K562 (cell line): Measurements from ENCODE around the gene C1orf116. TPM values are rescaled to one million over a fixed set of nuclear protein-coding genes. Genes with fewer than 3 reads are reported as not detected.

Source experiments
- BRD9 ChIP-seq: fragments of 450-650 bp; IDR thresholded peaks from 2 replicates; pipeline ENCODE4 v1.6.1; 2018; ENCODE audit warnings: low read depth; ENCODE audit not compliant: partially characterized antibody
- CEBPB ChIP-seq: fragments of 450-650 bp; IDR thresholded peaks from 2 replicates; pipeline ENCODE4 v1.6.1; 2016; ENCODE audit warnings: missing genetic modification characterization, missing compliant biosample characterization
- EGR1 ChIP-seq: fragments of 450-650 bp; conservative IDR thresholded peaks from 2 replicates; pipeline ENCODE4 v1.6.1; 2017; ENCODE audit warnings: mild to moderate bottlenecking
- ESRRB ChIP-seq: fragments of 250-450 bp; sonication (Bioruptor Pico); IDR thresholded peaks from 2 replicates; pipeline ENCODE4 v1.5.0; 2020; ENCODE audit warnings: mild to moderate bottlenecking, moderate library complexity, borderline replicate concordance
- HDAC8 ChIP-seq: fragments of 450-650 bp; IDR thresholded peaks from 2 replicates; pipeline ENCODE4 v1.6.1; 2016; ENCODE audit warnings: mild to moderate bottlenecking, missing genetic modification characterization, moderate library complexity, missing compliant biosample characterization
- ILK ChIP-seq: fragments of 450-650 bp; IDR thresholded peaks from 2 replicates; pipeline ENCODE4 v1.6.1; 2016; ENCODE audit warnings: missing genetic modification characterization, low read depth, mild to moderate bottlenecking, missing compliant biosample characterization, moderate library complexity, borderline replicate concordance
- IRF2 ChIP-seq: sonication (generic); formaldehyde crosslinking; IDR thresholded peaks from 2 replicates; pipeline ENCODE4 v1.8.1; 2022; ENCODE audit warnings: mild to moderate bottlenecking, missing genetic modification reagents
- MCM3 ChIP-seq: fragments of 450-650 bp; IDR thresholded peaks from 2 replicates; pipeline ENCODE4 v1.6.1; 2016
- NFATC3 ChIP-seq: fragments of 450-650 bp; IDR thresholded peaks from 2 replicates; pipeline ENCODE4 v1.6.1; 2017; ENCODE audit warnings: mild to moderate bottlenecking
- NRF1 ChIP-seq, 2 experiments: fragments of 450-650 bp; IDR thresholded peaks in 1 of 2; conservative IDR thresholded peaks in 1 of 2; 2 replicates each; pipeline ENCODE4 v1.6.1; 2014; ENCODE audit warnings: mild to moderate bottlenecking in 2 of 2
- PHF20 ChIP-seq: fragments of 450-650 bp; IDR thresholded peaks from 2 replicates; pipeline ENCODE4 v1.6.1; 2018; ENCODE audit not compliant: partially characterized antibody
- PHTF2 ChIP-seq: fragments of 250-450 bp; sonication (Bioruptor Pico); IDR thresholded peaks from 2 replicates; pipeline ENCODE4 v1.5.0; 2021; ENCODE audit warnings: mild to moderate bottlenecking
- RBBP5 ChIP-seq: fragments of 200-600 bp; sonication (generic); IDR thresholded peaks from 2 replicates; pipeline ENCODE4 v1.6.1; 2012; ENCODE audit warnings: borderline replicate concordance, mild to moderate bottlenecking, low read length, control low read depth, inconsistent platforms; ENCODE audit not compliant: insufficient read depth, poor library complexity, severe bottlenecking
- SMC3 ChIP-seq: conservative IDR thresholded peaks from 2 replicates; pipeline ENCODE4 v1.6.1; 2011; ENCODE audit warnings: low read depth, low read length, improper control_type of control experiment; ENCODE audit not compliant: insufficient read depth
- ZNF583 ChIP-seq: fragments of 250-450 bp; sonication (Bioruptor Pico); IDR thresholded peaks from 2 replicates; pipeline ENCODE4 v1.4.0; 2020
- ZNF584 ChIP-seq: fragments of 200-800 bp; sonication (Bioruptor generic); IDR thresholded peaks from 2 replicates; pipeline ENCODE4 v1.6.1; 2016; ENCODE audit warnings: low read depth, mild to moderate bottlenecking, missing genetic modification characterization, missing compliant biosample characterization
- polyA plus RNA-seq, 8 experiments: library from polyadenylated mRNA; depleted of rRNA in 4 of 8; stranded (reverse) in 5 of 8; unstranded in 3 of 8; fragments of >200 nt; fragmentation: Nextera tagmentation in 2 of 8; fragmentation: Illumina TruSeq in 1 of 8; extraction: Ambion mirVana in 2 of 8; extraction: Trizol in 1 of 8; gene quantifications; 2 replicates each; pipeline versions ENCODE4 v1.2.1 to v1.2.3, GENCODE V29; 2011 to 2014; ENCODE audit warnings: inconsistent platforms in 1 of 8, missing spikeins in 1 of 8
- total RNA-seq, 7 experiments: library from RNA; depleted of rRNA in 6 of 7; stranded (reverse); fragments of >200 nt in 6 of 7; fragmentation: Illumina TruSeq in 2 of 7; extraction: Trizol in 2 of 7; gene quantifications; 2 replicates each; pipeline versions ENCODE4 v1.2.1 to v1.2.3, GENCODE V29; 2011 to 2021; ENCODE audit warnings: low replicate concordance in 1 of 7
- TF ChIP-seq, protein P1 (sequence below), 2 experiments: fragments of 450-650 bp; IDR thresholded peaks; 2 replicates each; pipeline ENCODE4 v1.6.1; 2016; ENCODE audit warnings: mild to moderate bottlenecking in 2 of 2, borderline replicate concordance in 1 of 2, low read depth in 1 of 2, moderate library complexity in 1 of 2
- TF ChIP-seq, protein P2 (sequence below): IDR thresholded peaks from 3 replicates; pipeline ENCODE4 v1.6.1; 2011; ENCODE audit warnings: borderline replicate concordance, mild to moderate bottlenecking, moderate library complexity; ENCODE audit not compliant: insufficient read length; ENCODE audit errors: extremely low read depth

C1orf116 gene
- total and polyA plus RNA-seq, 9 of the 15 experiments (the other 6 are each of a cell fraction or from before 2014, with no cell fraction given) = 0.62 to 3.0 (median 0.95) TPM

DNA sequence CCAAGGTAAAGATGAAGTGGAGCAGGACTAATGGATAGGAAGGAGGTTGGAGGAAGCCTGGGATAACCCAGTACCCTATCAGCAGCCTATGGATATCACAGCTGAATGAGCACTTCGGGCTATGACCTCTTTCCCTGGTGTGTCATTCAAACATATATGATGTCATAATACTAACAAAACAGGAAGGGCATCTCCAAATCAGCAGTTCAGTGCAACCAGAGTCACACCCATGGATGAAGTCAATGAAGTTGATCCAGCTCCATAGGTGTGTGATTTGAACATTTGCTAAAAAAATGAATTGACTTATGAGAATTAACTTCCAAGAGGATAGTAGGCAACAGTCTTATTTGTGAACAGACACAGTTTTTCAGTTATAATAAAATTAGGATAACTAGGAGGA lies 1.7 kb upstream of the C1orf116 start (continued):
- TF ChIP-seq, protein P1, sequence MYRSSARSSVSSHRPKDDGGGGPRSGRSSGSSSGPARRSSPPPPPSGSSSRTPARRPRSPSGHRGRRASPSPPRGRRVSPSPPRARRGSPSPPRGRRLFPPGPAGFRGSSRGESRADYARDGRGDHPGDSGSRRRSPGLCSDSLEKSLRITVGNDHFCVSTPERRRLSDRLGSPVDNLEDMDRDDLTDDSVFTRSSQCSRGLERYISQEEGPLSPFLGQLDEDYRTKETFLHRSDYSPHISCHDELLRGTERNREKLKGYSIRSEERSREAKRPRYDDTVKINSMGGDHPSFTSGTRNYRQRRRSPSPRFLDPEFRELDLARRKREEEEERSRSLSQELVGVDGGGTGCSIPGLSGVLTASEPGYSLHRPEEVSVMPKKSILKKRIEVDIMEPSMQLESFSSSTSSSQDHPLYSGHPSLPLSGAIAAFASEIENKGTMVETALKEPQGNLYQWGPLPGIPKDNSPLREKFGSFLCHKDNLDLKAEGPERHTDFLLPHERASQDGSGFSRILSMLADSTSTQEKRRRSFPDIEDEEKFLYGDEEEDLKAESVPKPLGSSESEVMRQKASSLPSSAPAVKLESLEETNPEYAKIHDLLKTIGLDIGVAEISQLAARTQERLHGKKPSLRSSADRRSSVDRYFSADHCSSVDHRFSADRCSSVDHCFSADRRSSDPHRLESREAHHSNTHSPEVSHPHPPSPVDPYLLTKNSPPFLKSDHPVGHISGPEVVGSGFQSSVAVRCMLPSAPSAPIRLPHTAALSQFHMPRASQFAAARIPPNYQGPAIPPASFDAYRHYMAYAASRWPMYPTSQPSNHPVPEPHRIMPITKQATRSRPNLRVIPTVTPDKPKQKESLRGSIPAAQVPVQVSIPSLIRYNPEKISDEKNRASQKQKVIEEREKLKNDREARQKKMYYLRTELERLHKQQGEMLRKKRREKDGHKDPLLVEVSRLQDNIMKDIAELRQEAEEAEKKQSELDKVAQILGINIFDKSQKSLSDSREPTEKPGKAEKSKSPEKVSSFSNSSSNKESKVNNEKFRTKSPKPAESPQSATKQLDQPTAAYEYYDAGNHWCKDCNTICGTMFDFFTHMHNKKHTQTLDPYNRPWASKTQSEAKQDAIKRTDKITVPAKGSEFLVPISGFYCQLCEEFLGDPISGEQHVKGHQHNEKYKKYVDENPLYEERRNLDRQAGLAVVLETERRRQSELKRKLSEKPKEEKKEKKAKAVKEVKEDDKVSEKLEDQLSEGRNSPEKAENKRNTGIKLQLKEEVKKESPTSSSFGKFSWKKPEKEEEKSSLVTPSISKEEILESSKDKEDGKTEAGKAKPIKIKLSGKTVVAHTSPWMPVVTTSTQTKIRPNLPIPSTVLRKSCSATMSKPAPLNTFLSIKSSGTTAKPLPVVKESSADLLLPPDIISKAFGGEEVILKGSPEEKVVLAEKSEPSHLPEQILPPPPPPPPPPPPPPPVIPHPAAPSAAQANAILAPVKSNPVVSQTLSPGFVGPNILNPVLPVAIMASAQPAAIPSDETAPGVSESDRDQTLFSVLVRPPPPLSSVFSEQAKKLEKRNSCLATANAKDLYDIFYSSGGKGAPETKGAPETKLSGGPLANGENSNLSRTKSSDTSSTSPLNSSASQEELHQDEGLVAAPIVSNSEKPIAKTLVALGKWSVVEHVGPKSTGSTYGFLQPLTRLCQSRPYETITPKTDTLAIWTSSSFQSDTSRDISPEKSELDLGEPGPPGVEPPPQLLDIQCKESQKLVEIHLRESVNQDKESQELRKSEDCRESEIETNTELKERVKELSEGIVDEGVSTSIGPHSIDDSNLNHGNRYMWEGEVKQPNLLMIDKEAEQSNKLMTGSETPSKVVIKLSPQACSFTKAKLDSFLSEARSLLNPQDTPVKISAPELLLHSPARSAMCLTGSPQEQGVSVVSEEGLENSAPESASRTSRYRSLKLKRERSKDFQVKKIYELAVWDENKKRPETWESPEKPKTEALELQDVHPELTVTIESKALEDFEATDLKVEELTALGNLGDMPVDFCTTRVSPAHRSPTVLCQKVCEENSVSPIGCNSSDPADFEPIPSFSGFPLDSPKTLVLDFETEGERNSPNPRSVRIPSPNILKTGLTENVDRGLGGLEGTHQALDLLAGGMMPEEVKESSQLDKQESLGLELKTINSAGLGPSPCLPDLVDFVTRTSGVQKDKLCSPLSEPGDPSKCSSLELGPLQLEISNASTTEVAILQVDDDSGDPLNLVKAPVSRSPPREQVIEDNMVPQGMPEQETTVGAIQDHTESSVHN (IDR thresholded peaks at IDR 0.05; ENCODE audit: borderline replicate concordance in 1 of 2, low read depth in 1 of 2) = peak in 1 of 2 experiments; percentile 20; a peak in 1 of 4 replicates
- TF ChIP-seq MCM3 (no peak), PHTF2 (no peak), IRF2 (CRISPR knock-in tag) (no peak), ILK (tag) (no peak), ESRRB (CRISPR knock-in tag) (no peak), BRD9 (no peak), HDAC8 (tag) (no peak), NRF1 (conservative IDR thresholded peaks at IDR 0.05 in 1 of 2, IDR thresholded peaks at IDR 0.05 in 1 of 2) (no peak), PHF20 (no peak), NFATC3 (no peak), EGR1 (no peak), SMC3 (no peak), CEBPB (tag) (0 out of 2 replicates have a peak, but pooled peaks have one; percentile 11), ZNF584 (CRISPR knock-in tag) (no peak; the same call in 1 of the 2 replicates), RBBP5 (no peak), ZNF583 (CRISPR knock-in tag) (no peak)
- TF ChIP-seq, protein P2, sequence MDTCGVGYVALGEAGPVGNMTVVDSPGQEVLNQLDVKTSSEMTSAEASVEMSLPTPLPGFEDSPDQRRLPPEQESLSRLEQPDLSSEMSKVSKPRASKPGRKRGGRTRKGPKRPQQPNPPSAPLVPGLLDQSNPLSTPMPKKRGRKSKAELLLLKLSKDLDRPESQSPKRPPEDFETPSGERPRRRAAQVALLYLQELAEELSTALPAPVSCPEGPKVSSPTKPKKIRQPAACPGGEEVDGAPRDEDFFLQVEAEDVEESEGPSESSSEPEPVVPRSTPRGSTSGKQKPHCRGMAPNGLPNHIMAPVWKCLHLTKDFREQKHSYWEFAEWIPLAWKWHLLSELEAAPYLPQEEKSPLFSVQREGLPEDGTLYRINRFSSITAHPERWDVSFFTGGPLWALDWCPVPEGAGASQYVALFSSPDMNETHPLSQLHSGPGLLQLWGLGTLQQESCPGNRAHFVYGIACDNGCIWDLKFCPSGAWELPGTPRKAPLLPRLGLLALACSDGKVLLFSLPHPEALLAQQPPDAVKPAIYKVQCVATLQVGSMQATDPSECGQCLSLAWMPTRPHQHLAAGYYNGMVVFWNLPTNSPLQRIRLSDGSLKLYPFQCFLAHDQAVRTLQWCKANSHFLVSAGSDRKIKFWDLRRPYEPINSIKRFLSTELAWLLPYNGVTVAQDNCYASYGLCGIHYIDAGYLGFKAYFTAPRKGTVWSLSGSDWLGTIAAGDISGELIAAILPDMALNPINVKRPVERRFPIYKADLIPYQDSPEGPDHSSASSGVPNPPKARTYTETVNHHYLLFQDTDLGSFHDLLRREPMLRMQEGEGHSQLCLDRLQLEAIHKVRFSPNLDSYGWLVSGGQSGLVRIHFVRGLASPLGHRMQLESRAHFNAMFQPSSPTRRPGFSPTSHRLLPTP = no peak
